Transverse colon (tissue), 4 donors: ENCODE data around the gene LEUTX. TPM values are rescaled to one million over a fixed set of nuclear protein-coding genes. Genes with fewer than 3 reads are reported as not detected.

ENCODE experiments used
- DNase-seq: peaks from one replicate; pipeline ENCODE4 v3.0.0-alpha.2; 2019
- H3K27ac ChIP-seq, 4 donors: fragments of 200-600 bp; sonication (generic); 2 replicates each; pipeline ENCODE4 v1.5.1; 2016 to 2018; ENCODE audit warnings: inconsistent platforms in 4 of 4
- H3K27me3 ChIP-seq: fragments of 200-600 bp; sonication (generic); 2 replicates; pipeline ENCODE4 v1.5.1; 2017; ENCODE audit warnings: inconsistent platforms
- H3K36me3 ChIP-seq, 4 donors: fragments of 200-600 bp; sonication (generic); 2 replicates each; pipeline ENCODE4 v1.5.1; 2017 to 2019; ENCODE audit warnings: inconsistent platforms in 4 of 4
- H3K4me1 ChIP-seq, 4 donors: fragments of 200-600 bp; sonication (generic); 2 replicates each; pipeline ENCODE4 v1.5.1; 2017 to 2020; ENCODE audit warnings: inconsistent platforms in 4 of 4
- H3K4me3 ChIP-seq, 4 donors: fragments of 200-600 bp; sonication (generic); 1 replicate in 1 of 4; 2 replicates in 3 of 4; pipeline versions ENCODE4 v1.5.1 to v1.6.1; 2017 to 2019; ENCODE audit warnings: inconsistent platforms in 4 of 4
- H3K9me3 ChIP-seq, 2 donors: fragments of 200-600 bp; sonication (generic); 2 replicates each; pipeline ENCODE4 v1.5.1; 2017 to 2019; ENCODE audit warnings: inconsistent platforms in 2 of 2
- CTCF ChIP-seq, 5 experiments: fragments of 200-600 bp in 3 of 5; fragments of 450-650 bp in 2 of 5; sonication (generic) in 3 of 5; IDR thresholded peaks; 1 replicate in 2 of 5; 2 replicates in 3 of 5; pipeline ENCODE4 v1.5.1; 2016 to 2017; ENCODE audit warnings: antibody characterized with exemption in 5 of 5, inconsistent platforms in 3 of 5, mild to moderate bottlenecking in 2 of 5, moderate library complexity in 1 of 5
- EP300 ChIP-seq: sonication (generic); formaldehyde crosslinking; IDR thresholded peaks from one replicate; pipeline ENCODE4 v1.6.1; 2017; ENCODE audit warnings: antibody characterized with exemption, low read depth
- POLR2A ChIP-seq: fragments of 450-650 bp; IDR thresholded peaks from one replicate; pipeline ENCODE4 v1.6.1; 2016; ENCODE audit warnings: antibody characterized with exemption, mild to moderate bottlenecking, moderate library complexity
- POLR2AphosphoS5 ChIP-seq, 3 donors: sonication (generic); formaldehyde crosslinking; IDR thresholded peaks; one replicate each; pipeline ENCODE4 v1.6.1; 2016; ENCODE audit warnings: antibody characterized with exemption in 3 of 3
- WGBS, 2 donors: methylation state at CpG; one replicate each; pipeline ENCODE4 v1.1.5; 2018; ENCODE audit warnings: low coverage in 1 of 2; 5-methylcytosine and 5-hydroxymethylcytosine counted together
- in situ Hi-C, 4 donors: fragments of 200-750 bp; cut with MboI; loops; one replicate each; pipeline versions ENCODE4 v1.15.0 to v1.15.1; 2017; ENCODE audit warnings: low sequenced_read_pairs in 3 of 4, low pct_ligation_motif_present in 1 of 4, low pct_unique_long_range_greater_than_20kb in 1 of 4
- intact Hi-C: fragments of 100-400 bp; cut with DNase I; formaldehyde crosslinking; loops from one replicate; pipeline ENCODE4 v1.15.1; 2023; ENCODE audit warnings: low total_unique reads
- total RNA-seq, 4 donors: library from RNA; depleted of rRNA; stranded (reverse); fragments of >200 nt; gene quantifications; one replicate each; pipeline ENCODE4 v1.1.0, GENCODE V29; 2016

LEUTX gene
- total RNA-seq, 4 donors from 2014 or later, result not detected

GRCh38 chr19:39795001-39795400 is 16.3 kb downstream of the LEUTX start:
- Histone ChIP-seq H3K4me3 (no peak overlapping the region), H3K27ac (no peak overlapping the region), H3K4me1 (no peaks in the 10 kb centered on the region), H3K27me3 (peaks cover 15% of the 10 kb centered on the region), H3K9me3 (no peaks in the 10 kb centered on the region), H3K36me3 (no peaks in the 10 kb centered on the region)
- DNase-seq, result no peak
- TF ChIP-seq POLR2AphosphoS5 (IDR thresholded peaks at IDR 0.05) (no peak), POLR2A (no peak), EP300 (no peak), CTCF (IDR thresholded peaks at IDR 0.05) (no peak)
- WGBS, 2 donors, result 40 to 65% methylated on average over 2 to 5 of the region's 5 CpGs
- in situ Hi-C loops (loop anchor here in 2 of 4 donors (10.0 kb wide), 1 partner anchor 50 kb away; the partner anchor contains the start of gene FBL (in 2 of the 2)), intact Hi-C loops (loop anchor here (10.0 kb wide), 1 partner anchor 170 kb away; no protein-coding TSS in a partner anchor)

- Histone ChIP-seq H3K27ac (no peak overlapping the region), H3K4me1 (no peaks in the 10 kb centered on the region), H3K9me3 (no peaks in the 10 kb centered on the region), H3K27me3 (peaks cover 15% of the 10 kb centered on the region), H3K36me3 (no peaks in the 10 kb centered on the region), H3K4me3 (no peak overlapping the region)
- in situ Hi-C loops, result loop anchor here in 2 of 4 donors (10.0 kb wide), 1 partner anchor 49 kb away; the partner anchor contains the start of gene FBL (in 2 of the 2)
- intact Hi-C loops, result loop anchor here (10.0 kb wide), 1 partner anchor 169 kb away; no protein-coding TSS in a partner anchor
- no peak for DNase-seq
- no peak for TF ChIP-seq EP300
- no peak for TF ChIP-seq CTCF (IDR thresholded peaks at IDR 0.05)
- no peak for TF ChIP-seq POLR2AphosphoS5 (IDR thresholded peaks at IDR 0.05)
- TF ChIP-seq POLR2A, result no peak
- 28 to 33% methylated on average over 1 to 2 of the region's 2 CpGs for WGBS, 2 donors
Measured at GRCh38 chr19:39796000-39796498, 17.4 kb downstream of the LEUTX start.

- Histone ChIP-seq H3K27ac (no peak overlapping the region), H3K4me3 (no peak overlapping the region), H3K36me3 (no peaks in the 10 kb centered on the region), H3K4me1 (no peaks in the 10 kb centered on the region), H3K9me3 (no peaks in the 10 kb centered on the region), H3K27me3 (peaks cover 15% of the 10 kb centered on the region)
- WGBS, 2 donors, result 59 to 62% methylated on average over 2 of the region's 2 CpGs
- intact Hi-C loops (loop anchor here (10.0 kb wide), 1 partner anchor 168 kb away; no protein-coding TSS in a partner anchor), in situ Hi-C loops (loop anchor here in 2 of 4 donors (10.0 kb wide), 1 partner anchor 48 kb away; the partner anchor contains the start of gene FBL (in 2 of the 2))
- TF ChIP-seq CTCF (IDR thresholded peaks at IDR 0.05) (no peak), POLR2A (no peak), EP300 (no peak), POLR2AphosphoS5 (IDR thresholded peaks at IDR 0.05) (no peak)
- DNase-seq, result no peak
Measured at GRCh38 chr19:39797083-39797482, 18.4 kb downstream of the LEUTX start.

- H3K4me1 ChIP-seq, result no peaks in the 10 kb centered on the region
- 25 to 26% methylated on average over 1 to 4 of the region's 4 CpGs for WGBS, 2 donors
- no peak for TF ChIP-seq POLR2A
- no peak for TF ChIP-seq EP300
- no peak for TF ChIP-seq POLR2AphosphoS5 (IDR thresholded peaks at IDR 0.05)
- TF ChIP-seq CTCF (IDR thresholded peaks at IDR 0.05), result no peak
- in situ Hi-C loops (no loop called here), intact Hi-C loops (no loop called here)
- peaks cover 11% of the 10 kb centered on the region for H3K27me3 ChIP-seq
- H3K36me3 ChIP-seq, result no peaks in the 10 kb centered on the region
- no peak overlapping the region for H3K27ac ChIP-seq
- no peaks in the 10 kb centered on the region for H3K9me3 ChIP-seq
- H3K4me3 ChIP-seq, result no peak overlapping the region
- DNase-seq, result no peak
Measured at GRCh38 chr19:39802958-39803357, 24.3 kb downstream of the LEUTX start.
